ENCODE data around the gene COX20.

- TF ChIP-seq CTCF (conservative IDR thresholded peaks at IDR 0.05) (no peak), ZFX (IDR thresholded peaks at IDR 0.05) (no peak)
Observed at GRCh38 chr1:244874974-244875579, 39.6 kb downstream of the COX20 start.
